GM18861 (cell line): Measurements from ENCODE around the gene SNTG2.

Experiments
- ATAC-seq: cut with Tn5 transposase; IDR thresholded peaks from one replicate; pipeline ENCODE4 v1.9.1; 2021; ENCODE audit not compliant: unreplicated experiment

Gene SNTG2

GRCh38 chr2:1046067-1046466, 95.4 kb downstream of the SNTG2 start:
- no peak for ATAC-seq

- no peak for ATAC-seq
Observed at GRCh38 chr2:1047485-1047884, 96.8 kb downstream of the SNTG2 start.

- no peak for ATAC-seq
Observed at GRCh38 chr2:1049691-1050090, 99.0 kb downstream of the SNTG2 start.

- ATAC-seq: no peak
Observed at GRCh38 chr2:1051075-1051474, 100.4 kb downstream of the SNTG2 start.

- no peak for ATAC-seq
Observed at GRCh38 chr2:1052771-1053191, 102.1 kb downstream of the SNTG2 start.

GRCh38 chr2:1053786-1054185, 103.1 kb downstream of the SNTG2 start:
- no peak for ATAC-seq

GRCh38 chr2:1054399-1054798, 103.8 kb downstream of the SNTG2 start:
- ATAC-seq: no peak

GRCh38 chr2:1055014-1055595, 104.5 kb downstream of the SNTG2 start:
- ATAC-seq: no peak

GRCh38 chr2:1060372-1060771, 109.7 kb downstream of the SNTG2 start:
- ATAC-seq: no peak

GRCh38 chr2:1060987-1061386, 110.3 kb downstream of the SNTG2 start:
- no peak for ATAC-seq

- ATAC-seq: no peak
Observed at GRCh38 chr2:1068241-1068640, 117.6 kb downstream of the SNTG2 start.

GRCh38 chr2:1068822-1069221, 118.2 kb downstream of the SNTG2 start:
- ATAC-seq: no peak

GRCh38 chr2:1069847-1070246, 119.2 kb downstream of the SNTG2 start:
- no peak for ATAC-seq

- no peak for ATAC-seq
Observed at GRCh38 chr2:1070601-1071000, 120.0 kb downstream of the SNTG2 start.

GRCh38 chr2:1071650-1072049, 121.0 kb downstream of the SNTG2 start:
- ATAC-seq: no peak

- ATAC-seq: no peak
Observed at GRCh38 chr2:1072250-1072649, 121.6 kb downstream of the SNTG2 start.

- ATAC-seq: no peak
Observed at GRCh38 chr2:1077911-1078310, 127.3 kb downstream of the SNTG2 start.

GRCh38 chr2:1078326-1078725, 127.7 kb downstream of the SNTG2 start:
- ATAC-seq: no peak

GRCh38 chr2:1079873-1080799, 129.5 kb downstream of the SNTG2 start:
- ATAC-seq: no peak

GRCh38 chr2:1081451-1082225, 131.0 kb downstream of the SNTG2 start:
- no peak for ATAC-seq

GRCh38 chr2:1082456-1083205, 132.0 kb downstream of the SNTG2 start:
- ATAC-seq: no peak
